ENCODE results near the gene EIF3K. TPM values are rescaled to one million over a fixed set of nuclear protein-coding genes. Genes with fewer than 3 reads are reported as not detected.

The EIF3K gene, protein sequence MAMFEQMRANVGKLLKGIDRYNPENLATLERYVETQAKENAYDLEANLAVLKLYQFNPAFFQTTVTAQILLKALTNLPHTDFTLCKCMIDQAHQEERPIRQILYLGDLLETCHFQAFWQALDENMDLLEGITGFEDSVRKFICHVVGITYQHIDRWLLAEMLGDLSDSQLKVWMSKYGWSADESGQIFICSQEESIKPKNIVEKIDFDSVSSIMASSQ
- 297 and 356 TPM in 2 replicates for total RNA-seq

DNA sequence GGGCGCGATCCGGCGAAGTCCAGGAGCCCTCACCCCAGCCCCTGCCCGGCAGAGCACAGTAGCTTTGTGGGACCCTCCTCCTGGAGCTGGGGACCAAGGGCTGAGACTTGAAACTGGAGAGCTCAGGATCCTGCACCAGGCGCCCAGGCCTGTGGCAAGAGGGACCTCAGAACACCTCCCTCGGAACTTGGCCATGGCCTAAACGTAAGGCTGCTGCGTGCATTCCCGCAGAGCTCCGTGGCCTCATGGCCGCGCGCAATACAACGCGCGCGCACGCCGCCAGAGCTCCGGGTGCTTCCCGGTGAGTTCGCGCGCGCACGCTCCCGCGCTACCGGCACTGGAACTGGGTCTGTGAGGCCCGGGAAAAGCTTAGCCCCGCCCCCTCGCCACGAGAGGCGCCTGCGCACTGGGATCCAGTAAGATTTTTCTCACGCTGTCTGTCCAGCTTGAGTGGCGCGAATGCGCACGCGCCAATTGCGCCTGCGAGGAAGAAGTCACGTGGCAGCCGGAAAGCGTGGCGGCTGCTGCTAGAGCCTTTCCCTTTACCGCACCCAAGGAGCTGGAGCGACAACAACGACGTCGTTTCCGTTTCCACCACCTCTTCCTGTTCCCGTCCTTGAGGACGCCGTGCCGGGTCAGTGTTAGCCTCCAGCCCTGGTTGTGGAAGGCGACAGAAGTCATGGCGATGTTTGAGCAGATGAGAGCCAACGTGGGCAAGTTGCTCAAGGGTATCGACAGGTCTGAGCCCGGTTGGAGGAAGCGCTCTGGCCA is at the start of gene EIF3K:
Gene EIF3K (plus strand): TSS at position 599 of the 771 bp plus-strand sequence. CDS start 81 bp downstream, at position 680.

DNA sequence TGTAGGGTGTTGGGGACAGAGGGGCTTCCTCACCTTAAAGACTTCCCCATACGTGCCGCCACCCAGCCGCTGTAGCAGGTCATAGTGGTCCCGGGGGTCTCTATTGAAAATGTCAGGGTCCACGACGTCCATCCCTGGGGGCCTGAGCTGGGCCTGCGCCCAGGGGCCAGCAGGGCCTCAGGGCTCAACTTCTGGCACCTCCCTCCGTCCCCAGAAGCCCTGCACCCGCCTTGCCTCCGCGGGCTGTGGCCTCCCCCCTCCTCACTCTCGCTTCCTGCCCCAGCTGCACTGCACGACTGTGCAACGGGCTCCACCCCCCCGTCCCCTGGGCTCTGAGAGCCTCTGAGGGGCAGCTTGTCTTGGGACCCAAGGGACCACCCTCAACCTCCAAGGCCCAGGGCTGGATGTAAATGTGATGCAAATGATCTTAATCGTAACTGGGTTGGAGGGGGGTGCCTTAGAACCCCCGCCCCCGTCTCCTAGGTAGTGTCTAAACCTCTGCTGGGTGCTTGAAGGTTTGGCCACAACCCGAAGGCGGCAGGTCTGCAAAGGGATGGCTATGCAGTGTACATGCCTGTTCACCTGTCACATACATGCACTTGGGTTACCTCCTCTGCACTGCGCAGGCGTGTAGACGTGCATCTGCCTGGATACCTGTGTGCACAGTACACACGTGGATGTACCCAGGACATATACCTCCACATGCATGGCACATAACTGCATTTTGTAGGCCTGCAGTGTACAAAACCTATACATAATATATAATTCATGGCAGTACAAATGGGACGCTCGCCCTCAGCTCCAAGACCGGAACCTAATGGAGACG is 1.0 kb upstream of the EIF3K start, which contains the start of gene MAP4K1:
Gene MAP4K1 (minus strand): TSS at position 190 of the 826 bp plus-strand sequence. CDS start 58 bp downstream, at position 132.

DNA sequence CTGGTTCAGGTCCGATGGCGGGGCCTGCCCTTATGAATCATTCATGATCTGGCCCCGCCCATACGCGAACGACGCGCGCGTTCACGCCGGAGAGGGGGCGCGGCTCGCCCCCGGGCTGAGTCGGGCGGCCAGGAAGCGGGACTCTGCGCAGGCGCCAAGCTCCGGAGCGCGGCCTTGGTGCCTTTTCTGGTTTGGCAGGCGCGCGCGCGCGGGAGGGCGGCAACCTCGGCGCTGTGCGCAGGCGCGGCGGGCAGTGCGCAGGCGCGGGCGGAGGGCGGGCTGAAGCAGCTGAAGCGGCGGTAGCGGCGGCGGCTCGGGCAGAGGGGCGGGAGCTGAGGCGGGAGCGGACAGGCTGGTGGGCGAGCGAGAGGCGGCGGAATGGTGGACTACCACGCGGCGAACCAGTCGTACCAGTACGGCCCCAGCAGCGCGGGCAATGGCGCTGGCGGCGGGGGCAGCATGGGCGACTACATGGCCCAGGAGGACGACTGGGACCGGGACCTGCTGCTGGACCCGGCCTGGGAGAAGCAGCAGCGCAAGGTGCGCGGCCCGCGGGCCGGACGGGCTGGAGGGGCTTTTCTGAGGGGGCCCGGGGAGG is 28.5 kb downstream of the EIF3K start, which contains the start of gene ACTN4:
Gene ACTN4 (plus strand): TSS at position 282 of the 598 bp plus-strand sequence. CDS start 97 bp downstream, at position 379.

Other genes with a start within 250 kb of the EIF3K start
- gene PSMD8, start 244.6 kb upstream of the EIF3K start, total RNA-seq: 201 and 242 TPM in 2 replicates
- gene GGN, start 231.2 kb upstream of the EIF3K start, total RNA-seq: 0.39 and 0.54 TPM in 2 replicates
- gene SPRED3, start 230.5 kb upstream of the EIF3K start, total RNA-seq: 2.2 and 2.6 TPM in 2 replicates
- gene FAM98C, start 216.1 kb upstream of the EIF3K start, total RNA-seq: 10.7 and 10.9 TPM in 2 replicates
- gene RASGRP4, start 193.0 kb upstream of the EIF3K start, total RNA-seq: not detected in 2 replicates
- gene RYR1, start 185.5 kb upstream of the EIF3K start, total RNA-seq: 0.39 and 0.65 TPM in 2 replicates
- gene MAP4K1, start 1.2 kb upstream of the EIF3K start, total RNA-seq: 0.86 TPM in 1 of 2 replicates, not detected in the other
- 353 and 412 TPM in 2 replicates for gene ACTN4, start 28.5 kb downstream of the EIF3K start, total RNA-seq
- gene CAPN12, start 125.3 kb downstream of the EIF3K start, total RNA-seq: 0.13 and 0.43 TPM in 2 replicates
- not detected in 2 replicates for gene LGALS7, start 154.3 kb downstream of the EIF3K start, total RNA-seq
- gene LGALS7B, start 170.0 kb downstream of the EIF3K start, total RNA-seq: not detected in 2 replicates
- gene LGALS4, start 193.8 kb downstream of the EIF3K start, total RNA-seq: 0.22 TPM in 1 of 2 replicates, not detected in the other
- 27.8 and 28.0 TPM in 2 replicates for gene ECH1, start 212.6 kb downstream of the EIF3K start, total RNA-seq
- 240 and 255 TPM in 2 replicates for gene HNRNPL, start 230.8 kb downstream of the EIF3K start, total RNA-seq